Stimulated activated CD4-positive, alpha-beta T cell treated with anti-CD3 and anti-CD28 coated beads, Interleukin-2, amount 100 ng/mL, for 48 hours (primary cell): ENCODE measurements around the gene DPYD.

Experiments used
- DNase-seq, 2 donors: peaks; one replicate each; pipeline ENCODE4 v3.0.0-alpha.2; 2020

Gene DPYD

DNA sequence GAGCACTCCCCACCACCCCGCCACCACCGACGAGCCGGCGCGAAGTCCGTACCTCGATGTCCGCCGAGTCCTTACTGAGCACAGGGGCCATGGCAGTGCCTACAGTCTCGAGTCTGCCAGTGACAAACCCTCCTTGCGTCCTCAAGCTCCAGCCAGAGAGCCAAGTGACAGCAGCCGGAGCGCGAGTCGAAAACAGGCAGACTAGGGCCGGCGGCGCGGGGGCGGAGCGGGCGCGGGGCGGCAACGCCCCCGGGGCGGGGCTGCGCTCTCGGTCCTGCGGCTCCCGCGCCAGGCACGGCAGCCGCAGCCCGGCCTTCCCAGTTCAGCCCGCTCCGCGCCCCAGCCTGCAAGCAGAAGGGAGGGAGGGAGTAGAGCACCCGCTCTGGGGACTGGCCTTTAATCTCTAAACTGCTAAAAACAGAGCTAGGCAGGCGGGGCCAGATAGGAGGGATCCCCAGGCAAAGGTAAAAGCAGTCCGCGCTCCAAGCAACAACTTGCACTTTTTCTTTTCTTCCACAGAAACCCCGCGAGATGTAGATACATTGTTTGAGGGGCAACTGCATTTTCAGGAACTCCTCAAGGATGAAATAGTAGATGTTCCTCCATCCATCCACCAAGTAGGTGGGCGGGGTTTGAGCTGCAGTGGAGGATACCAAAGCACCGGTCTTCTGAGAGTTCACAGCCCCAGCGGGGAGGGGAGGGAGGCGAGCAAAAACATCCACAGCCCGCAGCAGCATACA is at the start of gene DPYD:
TSS of gene DPYD (minus strand) at position 203 of the 740 bp plus-strand sequence. CDS start at position 91, 112 bp downstream.
- peak; percentile 70 to 79 for DNase-seq

- no peak for DNase-seq
Measured at GRCh38 chr1:97960470-97960869, 39.6 kb upstream of the DPYD start.

- DNase-seq: no peak
Measured at GRCh38 chr1:97947695-97948094, 26.9 kb upstream of the DPYD start.

DNA sequence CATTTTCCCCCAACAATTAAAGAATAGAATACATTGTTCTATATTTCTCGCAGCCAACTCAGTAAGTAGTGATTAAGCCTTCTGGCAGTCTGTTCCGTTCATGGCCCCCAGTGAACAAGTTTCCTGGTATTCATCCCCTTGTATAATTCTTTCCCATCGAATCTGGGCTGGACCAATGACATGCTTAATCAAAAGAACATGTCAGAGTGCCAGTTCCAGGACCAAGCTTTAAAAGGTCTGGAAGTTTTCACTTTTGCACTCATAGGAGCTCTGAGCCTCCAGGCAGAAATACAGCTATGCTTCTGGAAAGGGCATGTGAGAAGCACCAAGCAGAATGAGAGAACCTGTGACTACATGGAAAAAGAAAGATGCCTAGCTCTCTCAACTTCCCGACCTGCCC is 22.5 kb upstream of the DPYD start:
- DNase-seq: no peak

DNA sequence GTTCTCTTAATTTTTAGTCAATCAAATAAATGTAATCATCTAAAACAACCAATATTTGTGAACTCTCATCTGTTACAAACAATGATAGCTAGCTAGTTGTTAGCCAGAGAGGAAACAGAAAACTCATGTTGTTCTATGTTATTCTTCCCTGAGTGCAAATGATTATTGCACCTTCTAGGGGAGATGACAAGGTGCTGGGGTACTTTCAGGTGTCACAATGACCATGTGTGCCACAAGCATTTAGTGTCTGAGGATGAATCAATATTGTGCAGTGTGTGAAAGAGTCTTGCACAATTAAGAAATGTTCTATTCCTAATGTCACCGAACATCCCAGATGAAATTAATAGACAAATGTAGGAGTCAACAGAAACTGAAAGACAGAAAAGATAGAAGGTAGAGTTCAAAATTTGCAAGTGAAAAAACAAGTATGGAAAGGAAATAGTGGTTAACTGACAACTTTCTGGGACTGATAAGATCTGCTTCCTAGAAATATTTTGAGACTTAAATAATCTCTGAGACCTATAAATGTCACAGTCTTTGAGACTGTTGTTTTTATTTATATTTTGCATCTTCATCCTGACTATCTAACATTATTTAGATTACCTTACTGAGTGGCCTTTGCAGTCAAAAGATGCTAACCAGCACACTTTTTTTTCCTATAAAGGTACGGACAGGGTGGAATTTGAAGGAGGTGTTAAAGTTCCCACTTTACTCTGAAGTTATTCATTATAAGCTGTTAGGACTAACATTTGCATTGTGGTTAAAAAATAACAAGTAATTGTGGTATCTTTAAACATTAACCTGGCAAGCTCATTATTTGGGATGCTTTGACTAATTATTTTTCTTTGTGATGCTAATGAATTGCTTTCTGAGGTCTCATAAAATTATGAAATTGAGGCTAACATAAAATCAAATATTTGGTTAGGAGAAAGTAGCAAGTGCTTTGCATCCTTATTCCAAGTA is 21.6 kb upstream of the DPYD start:
- DNase-seq: no peak

DNA sequence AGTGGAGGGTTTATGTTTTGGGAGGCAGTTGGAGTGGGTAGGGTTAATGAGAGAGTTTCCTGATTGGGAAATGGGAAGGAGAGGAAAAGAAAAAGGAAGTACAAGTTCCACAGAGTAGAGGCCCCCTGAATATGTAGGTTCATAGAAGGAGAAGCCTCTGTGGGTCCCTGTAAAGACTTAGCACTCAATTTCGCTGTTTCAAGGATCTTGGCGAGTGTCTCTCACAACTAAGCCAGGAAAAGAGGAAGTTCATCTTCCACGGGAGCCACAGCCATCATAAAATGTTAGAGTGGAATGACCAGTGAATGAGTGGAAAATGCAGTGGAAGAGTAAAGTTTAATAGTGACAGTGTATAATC is 17.4 kb upstream of the DPYD start:
- no peak for DNase-seq

DNA sequence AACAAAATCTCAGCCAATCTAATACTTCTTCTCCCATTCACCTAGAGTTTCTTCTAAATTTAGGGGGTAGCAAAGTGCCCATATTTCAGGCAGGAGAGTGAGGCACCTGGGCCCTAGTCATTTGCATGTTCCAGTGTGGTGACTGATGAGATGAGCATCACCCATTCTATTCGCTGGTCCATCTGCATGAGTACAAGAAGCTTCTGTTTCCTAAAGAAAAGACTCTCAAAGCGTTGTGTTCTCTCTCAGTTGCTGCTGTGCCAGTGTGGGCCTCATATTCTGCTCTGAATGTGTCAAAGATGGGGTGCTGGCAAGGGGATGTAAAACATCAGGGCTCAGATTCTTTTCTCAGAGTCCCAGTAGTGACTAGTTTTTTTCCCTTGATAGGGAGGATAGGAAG is 16.1 kb upstream of the DPYD start:
- no peak for DNase-seq

- no peak for DNase-seq
Measured at GRCh38 chr1:97934491-97934890, 13.7 kb upstream of the DPYD start.

- DNase-seq: no peak
Measured at GRCh38 chr1:97929874-97930851, 9.3 kb upstream of the DPYD start.

DNA sequence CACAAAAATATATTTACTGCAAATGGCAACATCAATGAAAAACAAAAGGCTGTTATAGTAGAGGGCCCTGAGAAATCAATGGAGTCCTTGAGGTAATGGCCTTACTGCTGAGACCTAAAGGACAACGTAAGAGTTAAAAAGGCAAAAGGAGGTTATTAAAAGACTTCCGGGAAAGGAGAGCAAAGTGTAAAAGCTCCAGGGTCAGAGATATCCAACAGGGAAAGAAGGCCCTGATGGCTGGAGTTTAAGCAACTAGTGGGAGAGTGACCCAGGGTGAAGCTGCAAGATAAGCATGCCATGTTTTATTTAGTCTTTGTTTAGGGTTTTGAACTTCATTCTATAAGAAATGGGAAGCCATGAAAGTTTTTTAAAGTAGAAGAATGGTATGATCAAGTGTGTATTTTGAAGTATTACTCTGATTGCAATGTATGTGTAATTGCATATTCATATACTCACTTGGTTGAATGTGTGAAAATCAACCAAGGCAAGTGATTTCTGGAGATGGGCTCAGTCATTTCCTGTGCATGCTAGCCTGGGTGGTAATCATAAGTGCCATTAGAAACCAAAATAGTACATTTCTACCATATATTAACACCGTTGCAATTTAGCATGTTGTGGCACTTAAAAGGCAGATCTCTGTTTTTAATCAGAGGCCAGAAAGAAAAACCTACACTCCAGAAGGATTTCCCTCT is 5.3 kb upstream of the DPYD start:
- DNase-seq: no peak

GRCh38 chr1:97925151-97925550 is 4.3 kb upstream of the DPYD start:
- no peak for DNase-seq

DNA sequence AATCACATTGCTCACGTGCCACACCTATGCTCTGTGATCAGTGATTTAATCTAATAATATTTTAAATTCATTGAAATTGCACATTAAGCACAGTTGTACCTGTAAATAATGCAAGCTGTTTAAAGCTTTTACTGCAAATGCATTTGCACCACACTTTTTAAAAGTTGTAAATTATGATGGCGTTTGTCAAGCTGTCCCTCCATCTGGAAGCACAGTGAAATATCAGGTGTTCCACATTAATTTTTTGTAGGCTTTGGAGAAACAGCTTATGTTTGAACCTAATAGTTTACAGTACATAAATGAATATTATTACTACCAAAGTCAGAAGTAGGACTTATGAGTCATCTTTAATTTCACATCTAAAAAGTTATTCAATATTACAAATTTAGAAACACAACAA is 3.0 kb upstream of the DPYD start:
- DNase-seq: no peak

GRCh38 chr1:97920276-97920831 is 480 bp downstream of the DPYD start:
- peak in 1 of 2 donors; percentile 27 for DNase-seq

DNA sequence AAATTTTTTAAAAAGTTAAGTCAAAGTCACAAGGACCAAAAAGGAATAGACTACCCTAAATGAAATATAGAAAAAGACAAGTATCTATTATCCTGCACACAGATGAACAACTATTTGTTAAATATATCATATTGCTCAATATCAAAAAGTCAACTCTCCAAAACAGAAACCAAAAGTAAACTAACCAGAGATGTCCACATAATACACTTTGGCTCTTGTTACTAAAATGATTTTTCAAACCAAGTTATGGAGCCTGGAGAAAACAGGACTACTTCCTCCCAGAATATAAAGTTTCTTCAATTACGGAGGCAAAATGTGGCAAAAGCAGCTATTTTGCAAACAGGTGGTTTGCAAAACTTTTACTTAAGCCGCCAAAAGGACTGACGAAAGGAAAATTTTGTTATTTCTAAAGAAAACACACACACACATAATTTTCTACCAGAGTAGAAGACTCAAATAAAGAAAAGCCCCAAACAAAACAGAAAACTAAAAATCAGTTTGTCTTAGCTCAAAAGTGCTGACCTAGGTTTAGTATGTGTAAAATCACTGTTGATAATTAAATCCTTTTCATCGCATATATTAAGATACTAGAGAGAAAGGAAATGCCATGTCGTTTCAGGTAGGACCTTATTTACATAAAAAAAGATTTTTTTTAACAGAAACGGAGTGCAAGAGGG is 1.1 kb downstream of the DPYD start:
- DNase-seq: no peak

DNA sequence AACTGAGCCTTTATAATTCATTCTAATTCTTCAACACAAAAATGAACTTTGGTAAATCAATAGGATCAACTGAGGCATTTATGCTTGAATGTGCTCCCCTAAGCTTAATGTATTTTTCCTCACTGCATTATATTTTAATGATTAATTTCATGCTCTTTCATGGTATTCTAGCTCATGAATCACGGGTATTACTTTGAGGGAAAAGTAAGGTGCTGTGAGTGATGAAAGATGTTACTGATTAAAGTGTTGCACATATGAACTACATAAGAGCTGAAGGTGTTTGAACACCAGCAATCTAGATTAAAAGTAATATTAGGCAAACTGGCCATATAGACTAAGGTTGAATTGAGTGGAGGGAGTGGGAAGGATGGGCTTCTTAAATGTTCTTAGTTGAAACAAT is 1.9 kb downstream of the DPYD start:
- no peak for DNase-seq

DNA sequence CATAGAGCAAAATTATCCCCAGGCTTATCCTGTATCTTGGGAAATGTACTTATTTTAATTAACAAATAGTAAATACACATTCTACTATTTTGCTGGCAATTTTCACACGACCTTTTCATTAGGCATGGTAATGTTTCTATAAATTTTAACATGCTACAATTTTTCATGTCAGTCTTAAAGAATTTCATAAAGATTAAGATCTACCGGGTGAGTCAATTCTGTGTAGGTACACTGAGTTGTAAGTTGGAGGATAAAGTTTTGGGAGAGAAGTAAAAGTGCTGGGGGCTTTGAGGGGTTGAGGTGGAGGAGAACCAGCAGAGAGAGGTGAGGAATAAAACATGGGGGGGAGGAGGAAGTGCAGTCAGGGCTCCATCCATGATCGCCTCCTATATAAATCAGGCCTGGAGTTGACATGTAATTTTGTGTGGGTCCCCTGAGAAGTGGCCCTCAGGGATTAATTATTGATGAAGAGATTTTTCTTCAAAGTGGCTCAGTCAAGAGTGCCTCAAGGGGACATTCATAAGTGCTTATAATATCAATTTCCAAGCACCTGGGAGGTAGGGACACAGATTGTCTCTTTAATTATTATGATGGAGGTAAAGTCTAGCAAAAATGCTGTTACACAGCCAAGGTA is 7.2 kb downstream of the DPYD start:
- no peak for DNase-seq

DNA sequence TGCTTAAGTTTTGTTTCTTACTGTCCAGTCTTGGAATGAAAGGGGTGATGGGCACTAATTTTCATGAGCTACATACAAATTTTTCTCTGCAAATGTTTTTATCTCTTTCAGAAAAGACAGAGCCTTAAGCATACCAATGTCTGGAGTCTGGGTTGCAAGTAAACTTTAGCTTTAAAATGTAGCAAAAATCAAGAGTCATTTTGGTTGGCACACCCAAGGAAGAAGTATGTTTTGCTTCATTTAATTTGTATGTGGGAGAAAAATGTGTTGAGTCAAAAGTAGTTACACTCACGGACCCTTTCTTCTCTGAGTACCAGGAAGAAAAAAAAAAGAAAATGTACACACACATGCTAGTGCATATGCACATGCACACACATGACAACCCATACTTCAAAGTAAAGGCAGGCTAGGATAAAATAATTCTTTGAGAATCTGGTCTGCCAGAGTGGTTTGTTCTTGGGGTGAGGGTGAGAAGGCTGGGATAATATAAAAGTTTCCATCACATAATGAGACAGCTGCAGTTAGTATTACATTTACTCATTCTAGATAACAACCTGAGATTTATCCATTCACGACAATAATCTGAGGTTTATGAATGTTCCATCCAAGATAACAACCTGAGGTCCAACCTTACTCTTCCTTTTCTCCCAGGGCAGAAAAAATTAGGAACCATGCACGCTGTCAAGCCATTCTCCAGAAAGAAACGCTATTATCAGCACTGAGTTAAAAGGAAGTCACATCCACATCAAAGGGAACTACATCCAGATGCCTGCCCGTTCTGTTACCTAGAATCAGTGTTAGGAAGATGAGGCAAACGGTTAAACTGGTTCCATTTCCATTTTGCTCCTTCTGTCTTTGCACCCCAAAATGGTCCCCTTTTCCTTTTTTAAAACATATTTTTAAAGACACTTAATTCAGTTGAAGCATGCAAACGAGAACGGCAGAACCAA is 9.3 kb downstream of the DPYD start:
- no peak for DNase-seq

- no peak for DNase-seq
Measured at GRCh38 chr1:97909266-97909665, 11.6 kb downstream of the DPYD start.

GRCh38 chr1:97907886-97908285 is 12.9 kb downstream of the DPYD start:
- DNase-seq: no peak
